K562 (cell line): ENCODE measurements around the gene KCNH2. TPM values are rescaled to one million over a fixed set of nuclear protein-coding genes. Genes with fewer than 3 reads are reported as not detected.

ENCODE experiments used
- E2F6 ChIP-seq, 2 experiments: IDR thresholded peaks; 2 replicates each; pipeline ENCODE4 v1.6.1; 2011; ENCODE audit warnings: borderline replicate concordance in 1 of 2, control low read depth in 1 of 2, low read depth in 1 of 2, low read length in 1 of 2, mild to moderate bottlenecking in 1 of 2, mixed read lengths in 1 of 2, moderate library complexity in 1 of 2; ENCODE audit not compliant: insufficient read depth in 1 of 2, insufficient read length in 1 of 2, poor library complexity in 1 of 2, severe bottlenecking in 1 of 2; ENCODE audit errors: extremely low read depth in 1 of 2
- ESRRB ChIP-seq: fragments of 250-450 bp; sonication (Bioruptor Pico); IDR thresholded peaks from 2 replicates; pipeline ENCODE4 v1.5.0; 2020; ENCODE audit warnings: mild to moderate bottlenecking, moderate library complexity, borderline replicate concordance
- ETV6 ChIP-seq, 3 experiments: fragments of 150-350 bp in 1 of 3; sonication (generic) in 1 of 3; formaldehyde crosslinking in 1 of 3; IDR thresholded peaks; 2 replicates each; pipeline versions ENCODE4 v1.6.1 to v1.8.0; 2014 to 2022; ENCODE audit warnings: borderline replicate concordance in 2 of 3, low read depth in 2 of 3, antibody characterized with exemption in 1 of 3, low read length in 1 of 3, mild to moderate bottlenecking in 1 of 3, missing genetic modification reagents in 1 of 3
- FUS ChIP-seq: fragments of 200-400 bp; formaldehyde crosslinking; optimal IDR thresholded peaks from 2 replicates; pipeline ENCODE3; 2017; ENCODE audit warnings: low read depth, low read length
- GATAD2B ChIP-seq: fragments of 450-650 bp; IDR thresholded peaks from 2 replicates; pipeline ENCODE4 v1.6.1; 2017; ENCODE audit warnings: mild to moderate bottlenecking, borderline replicate concordance
- MTA2 ChIP-seq: fragments of 450-650 bp; IDR thresholded peaks from 2 replicates; pipeline ENCODE4 v1.6.1; 2016; ENCODE audit warnings: low read depth
- NFIC ChIP-seq: fragments of 450-650 bp; IDR thresholded peaks from 2 replicates; pipeline ENCODE4 v1.6.1; 2017; ENCODE audit warnings: mild to moderate bottlenecking, inconsistent platforms
- SRSF7 ChIP-seq: fragments of 200-400 bp; formaldehyde crosslinking; optimal IDR thresholded peaks from 2 replicates; pipeline ENCODE3; 2017; ENCODE audit warnings: mild to moderate bottlenecking, low read depth, low read length
- ZBTB12 ChIP-seq: fragments of 250-450 bp; sonication (Bioruptor Pico); IDR thresholded peaks from 2 replicates; pipeline ENCODE4 v1.4.0; 2020
- ZFP91 ChIP-seq: sonication (generic); formaldehyde crosslinking; IDR thresholded peaks from 2 replicates; pipeline ENCODE4 v1.8.0; 2022; ENCODE audit warnings: mild to moderate bottlenecking, missing genetic modification reagents
- ZNF12 ChIP-seq: sonication (generic); formaldehyde crosslinking; IDR thresholded peaks from 2 replicates; pipeline ENCODE4 v1.4.0; 2020; ENCODE audit warnings: mild to moderate bottlenecking, missing genetic modification reagents
- ZNF511 ChIP-seq: sonication (generic); formaldehyde crosslinking; IDR thresholded peaks from 2 replicates; pipeline ENCODE4 v1.8.0; 2022; ENCODE audit warnings: mild to moderate bottlenecking, missing genetic modification reagents
- ZNF609 ChIP-seq: sonication (generic); formaldehyde crosslinking; IDR thresholded peaks from 2 replicates; pipeline ENCODE4 v1.8.1; 2023; ENCODE audit warnings: missing genetic modification reagents, mild to moderate bottlenecking, borderline replicate concordance
- polyA plus RNA-seq, 8 experiments: library from polyadenylated mRNA; depleted of rRNA in 4 of 8; stranded (reverse) in 5 of 8; unstranded in 3 of 8; fragments of >200 nt; fragmentation: Nextera tagmentation in 2 of 8; fragmentation: Illumina TruSeq in 1 of 8; extraction: Ambion mirVana in 2 of 8; extraction: Trizol in 1 of 8; gene quantifications; 2 replicates each; pipeline versions ENCODE4 v1.2.1 to v1.2.3, GENCODE V29; 2011 to 2014; ENCODE audit warnings: inconsistent platforms in 1 of 8, missing spikeins in 1 of 8
- total RNA-seq, 7 experiments: library from RNA; depleted of rRNA in 6 of 7; stranded (reverse); fragments of >200 nt in 6 of 7; fragmentation: Illumina TruSeq in 2 of 7; extraction: Trizol in 2 of 7; gene quantifications; 2 replicates each; pipeline versions ENCODE4 v1.2.1 to v1.2.3, GENCODE V29; 2011 to 2021; ENCODE audit warnings: low replicate concordance in 1 of 7

KCNH2 gene
- total and polyA plus RNA-seq, 9 of the 15 experiments (the other 6 are each of a cell fraction or from before 2014, with no cell fraction given), result 18.1 to 368 (median 218) TPM

- TF ChIP-seq ZNF609 (CRISPR knock-in tag) (no peak), ZNF511 (0 out of 2 replicates have a peak, but pooled peaks have one; percentile 24), MTA2 (no peak), ZBTB12 (no peak), E2F6 (IDR thresholded peaks at IDR 0.05; ENCODE audit: borderline replicate concordance in 1 of 2, extremely low read depth in 1 of 2, insufficient read depth in 1 of 2, insufficient read length in 1 of 2, low read depth in 1 of 2, low read length in 1 of 2, poor library complexity in 1 of 2, severe bottlenecking in 1 of 2) (peak in 1 of 2 experiments; percentile 20), NFIC (peak; percentile 6; the same call in 1 of the 2 replicates), ZFP91 (CRISPR knock-in tag) (no peak), ZNF12 (CRISPR knock-in tag) (0 out of 2 replicates have a peak, but pooled peaks have one; percentile 20), ETV6 (IDR thresholded peaks at IDR 0.05; ENCODE audit: borderline replicate concordance in 1 of 2, low read depth in 2 of 2, low read length in 1 of 2) (no peak), ETV6 (CRISPR knock-in tag; IDR thresholded peaks at IDR 0.05; ENCODE audit: borderline replicate concordance) (no peak), SRSF7 (no peak), FUS (no peak), ESRRB (no peak), GATAD2B (no peak)
Measured at GRCh38 chr7:150976529-150977381, 1.4 kb downstream of the KCNH2 start (continued).
